ENCODE measurements around the gene SLC7A11.

GRCh38 chr4:138216272-138216867 lies 25.8 kb downstream of the SLC7A11 start:
- TF ChIP-seq CTCF (conservative IDR thresholded peaks at IDR 0.05; ENCODE audit: low read depth, low read length) (no peak), EZH2 (IDR thresholded peaks at IDR 0.05; ENCODE audit: borderline replicate concordance, low read depth, low read length, poor library complexity, severe bottlenecking) (no peak)

Data from A673 (cell line).